MM.1S (cell line): Measurements from ENCODE around the gene SLC2A4RG.

Experiments used
- CTCF ChIP-seq: fragments of 300-600 bp; sonication (generic); IDR thresholded peaks from 2 replicates; pipeline ENCODE4 v1.5.1; 2016; ENCODE audit warnings: antibody characterized with exemption, low read length, mixed read lengths
- EZH2 ChIP-seq: fragments of 300-600 bp; sonication (generic); optimal IDR thresholded peaks from 2 replicates; pipeline ENCODE3; 2017; ENCODE audit warnings: low read depth, mild to moderate bottlenecking, antibody characterized with exemption, low read length, mixed read lengths
- EZH2phosphoT487 ChIP-seq: fragments of 300-600 bp; sonication (generic); IDR thresholded peaks from 2 replicates; pipeline ENCODE4 v1.6.1; 2018; ENCODE audit warnings: antibody characterized with exemption, low read length

- TF ChIP-seq CTCF (no peak), EZH2 (no peak), EZH2phosphoT487 (no peak)
These were observed 7.3 kb downstream of the SLC2A4RG start for GRCh38 chr20:63746751-63747315.
